TTC549 (cell line): ENCODE measurements around the gene FNBP1.

ENCODE experiments used
- FAIRE-seq: peaks from 2 replicates; lab custom pipeline; 2012; peaks lifted over from hg19 to GRCh38; lab: Jason Lieb, UNC

FNBP1 gene

DNA sequence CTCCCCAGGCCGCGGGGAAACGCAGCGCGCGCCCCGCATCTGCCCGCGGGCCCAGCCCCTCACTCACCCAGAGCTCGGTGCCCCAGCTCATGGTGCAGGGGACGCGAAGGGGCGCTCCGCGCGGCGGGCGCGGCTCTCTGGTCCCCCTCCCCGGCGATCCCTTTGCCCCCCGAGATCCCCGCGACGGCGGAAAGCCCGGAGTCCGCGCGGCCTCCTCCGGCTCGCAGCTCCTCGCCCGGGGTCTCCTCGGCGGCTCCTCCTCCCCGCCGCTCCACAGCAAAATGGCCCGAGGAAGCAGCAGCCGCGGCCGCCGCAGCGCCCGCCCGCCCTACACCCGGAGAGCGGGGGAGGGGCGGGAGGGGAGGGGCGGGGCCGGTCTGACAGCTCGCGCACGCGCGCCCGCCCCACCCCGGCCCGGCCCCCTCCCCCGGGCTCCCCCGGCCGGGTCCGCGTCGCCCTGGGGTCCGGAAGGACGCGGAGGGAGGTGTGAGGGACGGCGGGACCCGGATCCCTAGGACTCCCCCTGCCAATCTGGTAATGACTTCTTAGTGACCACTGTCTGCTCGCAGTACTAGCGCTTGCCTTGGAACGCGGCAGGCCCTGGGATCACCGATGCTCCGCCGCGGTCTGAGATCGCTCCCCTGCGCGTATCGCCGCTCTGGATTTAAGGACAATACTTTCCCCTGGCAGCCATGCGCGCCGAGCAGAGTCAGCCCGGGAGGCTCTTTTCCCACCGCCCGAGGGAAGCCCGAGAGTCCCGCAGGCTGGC is at the start of gene FNBP1:
TSS of gene FNBP1 (minus strand) at position 305 of the 769 bp plus-strand sequence. CDS start at position 91, 214 bp downstream.
- FAIRE-seq: no peak

DNA sequence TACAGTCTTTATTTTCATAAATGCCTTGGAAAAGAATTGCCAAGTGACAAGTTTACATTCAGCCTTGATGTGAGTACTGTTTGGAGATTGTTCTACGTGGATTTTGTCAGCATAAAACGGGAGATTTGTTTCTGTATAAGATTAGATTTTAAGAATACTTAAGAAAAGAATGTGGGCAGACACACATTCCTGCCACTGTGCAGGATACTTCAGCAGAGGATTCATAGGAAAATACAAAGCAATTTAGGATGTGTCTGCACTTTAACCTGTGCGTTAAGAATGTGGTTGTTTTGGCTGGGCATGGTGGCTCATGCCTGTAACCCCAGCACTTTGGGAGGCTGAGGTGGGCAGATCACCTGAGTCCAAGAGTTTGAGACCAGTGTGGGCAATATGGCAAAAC is 47.9 kb upstream of the FNBP1 start:
- no peak for FAIRE-seq

DNA sequence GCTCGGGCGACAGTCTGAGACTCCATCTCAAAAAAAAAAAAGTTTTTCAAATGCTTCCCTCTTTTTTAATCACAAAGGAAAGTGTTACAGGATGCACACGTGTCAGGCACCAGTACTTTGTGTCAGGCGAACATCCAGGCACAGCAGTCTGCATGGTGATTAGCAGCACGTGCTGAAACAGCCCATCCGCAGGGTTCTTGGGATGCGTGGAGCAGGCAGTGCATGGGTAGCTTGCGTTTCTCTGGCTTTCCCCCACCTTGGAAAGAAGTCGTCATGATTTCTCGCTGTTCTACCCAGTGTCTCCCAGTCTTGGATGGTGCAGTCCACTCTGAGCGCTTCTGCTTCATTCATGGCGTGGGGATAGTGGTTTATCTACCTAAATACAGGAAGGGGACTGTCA is 46.2 kb upstream of the FNBP1 start:
- no peak for FAIRE-seq

DNA sequence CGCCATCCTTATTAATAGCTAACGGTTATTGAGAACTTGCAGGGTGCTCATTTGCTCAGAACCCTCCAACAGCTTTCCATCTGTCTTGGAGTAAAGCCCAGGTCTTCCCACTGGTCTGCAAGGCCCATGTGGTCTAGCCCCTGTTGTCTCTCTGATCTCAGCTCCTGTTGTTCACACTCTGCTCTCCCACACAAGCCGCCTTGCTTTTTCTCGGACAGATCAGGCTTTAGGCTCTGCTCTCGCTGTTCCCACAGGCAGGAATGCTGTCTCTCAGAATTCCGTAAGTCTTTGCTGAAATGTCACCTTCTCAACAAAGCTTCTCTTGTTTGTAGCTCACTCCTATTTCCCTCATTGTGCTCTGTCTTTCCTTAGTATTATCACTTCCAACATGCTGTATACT is 45.1 kb upstream of the FNBP1 start:
- FAIRE-seq: no peak

DNA sequence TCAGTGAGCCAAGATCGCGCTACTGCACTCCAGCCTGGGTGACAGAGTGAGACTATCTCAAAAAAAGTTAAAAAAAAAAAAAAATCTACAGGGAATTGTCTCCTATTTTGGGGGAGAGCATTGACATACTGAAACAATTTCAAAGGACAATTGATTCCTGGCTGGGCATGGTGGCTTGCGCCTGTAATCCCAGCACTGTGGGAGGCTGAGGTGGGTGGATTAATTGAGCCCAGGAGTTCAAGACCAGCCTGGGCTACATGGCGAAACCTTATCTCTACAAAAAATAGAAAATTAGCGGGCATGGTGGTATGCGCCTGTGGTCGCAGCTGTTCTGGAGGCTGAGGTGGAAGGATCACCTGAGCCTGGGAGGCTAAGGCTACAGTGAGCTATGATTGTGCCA is 41.3 kb upstream of the FNBP1 start:
- FAIRE-seq: no peak

DNA sequence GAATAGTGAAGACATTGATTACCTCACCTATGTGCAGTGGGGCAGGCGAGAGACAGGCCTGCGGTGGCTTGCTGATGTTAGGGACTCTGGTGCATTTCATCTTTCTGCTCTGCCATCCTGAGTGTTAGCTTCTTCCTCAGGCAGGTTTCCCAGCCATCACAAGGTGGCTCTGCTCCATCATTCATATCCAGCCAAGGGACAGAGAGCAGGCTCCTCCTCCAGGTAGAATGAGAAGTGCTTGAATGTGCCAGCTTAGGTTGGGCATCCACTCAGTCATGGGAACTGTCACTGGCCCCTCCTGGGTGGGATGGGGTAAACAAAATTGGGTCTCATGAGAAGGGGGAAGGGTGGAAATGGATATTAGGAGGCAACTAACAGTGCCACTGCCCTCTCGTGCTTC is 35.6 kb upstream of the FNBP1 start:
- FAIRE-seq: no peak

DNA sequence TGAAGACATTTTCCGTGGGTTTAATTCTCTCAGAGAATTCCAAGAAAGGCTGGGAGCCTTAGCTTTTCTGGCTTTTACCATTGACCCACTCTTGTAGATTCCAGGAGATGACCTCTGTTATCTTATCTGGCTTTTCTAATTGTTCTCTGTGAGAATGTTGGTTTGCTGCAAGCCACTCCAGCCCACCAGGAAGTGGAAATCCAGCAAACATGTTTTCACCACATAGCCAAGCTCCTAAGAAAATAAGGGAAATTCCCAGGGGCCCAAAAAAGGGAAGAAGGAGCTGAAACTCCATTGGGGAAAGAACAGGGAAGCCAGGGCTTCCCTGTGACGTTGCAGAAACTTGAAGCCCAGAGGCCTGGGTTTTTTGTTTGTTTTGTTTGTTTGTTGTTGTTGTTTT is 30.4 kb upstream of the FNBP1 start:
- FAIRE-seq: no peak

DNA sequence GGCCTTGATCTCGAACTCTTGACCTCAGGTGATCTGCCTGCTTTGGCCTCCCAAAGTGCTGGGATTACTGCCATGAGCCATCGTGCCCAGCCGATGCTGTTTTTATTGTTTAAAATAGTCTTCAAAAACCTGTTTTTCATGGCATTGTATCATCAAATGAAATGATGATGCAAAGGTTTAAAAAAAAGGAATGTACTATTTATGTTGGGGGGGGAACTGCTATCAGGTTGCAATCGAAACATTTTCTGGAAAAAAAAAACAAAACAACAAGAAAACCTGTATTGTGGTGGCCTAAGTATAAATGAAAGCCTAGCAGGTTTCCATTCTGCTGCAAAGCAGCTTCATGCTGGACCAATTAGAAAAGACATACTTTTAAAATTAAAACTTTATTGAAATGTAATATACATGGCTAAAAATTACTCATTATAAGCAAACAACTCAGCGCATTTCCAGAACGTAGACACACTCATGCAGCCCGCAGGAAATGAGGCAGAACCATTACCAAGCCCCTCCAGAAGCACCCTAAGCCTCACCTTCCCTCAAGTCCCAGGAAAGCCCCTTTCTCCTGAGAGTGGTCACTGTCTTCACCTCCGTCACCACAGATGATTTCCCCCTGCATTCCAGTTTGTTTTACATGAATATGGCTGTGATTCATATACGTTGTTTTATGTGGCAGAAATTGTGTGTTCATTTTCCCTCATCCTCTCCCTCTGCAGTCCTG is 29.7 kb upstream of the FNBP1 start:
- no peak for FAIRE-seq

DNA sequence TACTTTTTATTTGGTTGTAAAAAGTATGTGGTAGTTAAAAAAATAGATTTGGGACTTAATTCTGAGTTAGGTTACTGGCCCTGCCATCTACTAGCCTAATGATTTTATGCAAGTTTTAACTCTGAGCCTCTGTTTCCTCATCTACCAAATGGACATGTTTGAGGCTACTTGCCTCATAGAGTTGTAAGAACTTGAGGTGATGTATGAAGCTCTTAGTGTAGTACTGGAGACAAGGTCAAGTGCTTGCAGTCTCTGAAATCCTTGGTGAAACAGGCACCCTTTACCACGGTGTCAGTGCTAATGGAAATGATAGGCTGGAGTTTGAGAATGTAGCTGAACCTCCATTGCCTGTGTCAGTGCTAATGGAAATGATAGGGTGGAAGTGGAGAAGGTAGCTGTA is 26.1 kb upstream of the FNBP1 start:
- no peak for FAIRE-seq

DNA sequence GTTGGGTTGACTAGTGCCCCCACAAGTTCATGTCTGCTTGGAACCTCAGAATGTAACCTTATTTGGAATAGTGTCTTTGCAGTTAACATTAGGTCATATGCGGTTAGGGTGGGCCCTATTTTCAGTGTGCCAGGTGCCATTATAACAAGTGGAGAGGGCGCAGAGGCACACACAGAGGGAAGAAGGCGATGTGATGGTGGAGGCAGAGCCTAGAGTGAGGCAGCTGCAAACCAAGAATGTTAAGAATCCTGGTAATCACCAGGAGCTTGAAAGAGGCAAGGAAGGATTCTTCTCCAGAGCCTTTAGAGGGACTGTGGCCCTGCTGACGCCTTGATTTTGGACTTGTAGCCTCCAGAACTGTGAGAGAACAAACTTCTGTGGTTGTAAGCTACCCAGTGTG is 21.6 kb upstream of the FNBP1 start:
- FAIRE-seq: no peak

DNA sequence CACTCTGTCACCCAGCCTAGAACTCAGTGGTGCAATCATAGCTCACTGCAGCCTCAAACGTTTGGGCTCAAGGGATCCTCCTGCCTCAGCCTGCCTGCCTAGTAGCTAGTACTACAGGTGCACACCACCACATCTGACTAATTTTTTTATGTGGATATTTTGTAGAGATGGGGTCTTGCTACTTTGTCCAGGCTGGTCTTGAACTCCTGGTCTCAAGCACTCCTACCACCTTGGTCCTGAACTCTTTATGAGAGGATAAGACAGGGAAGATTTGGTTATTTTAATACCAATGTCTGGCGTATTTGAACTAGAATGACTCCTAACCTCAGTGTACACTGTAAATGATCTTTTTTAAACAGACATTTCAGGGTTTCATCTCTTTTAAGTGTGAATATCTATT is 19.8 kb upstream of the FNBP1 start:
- no peak for FAIRE-seq

DNA sequence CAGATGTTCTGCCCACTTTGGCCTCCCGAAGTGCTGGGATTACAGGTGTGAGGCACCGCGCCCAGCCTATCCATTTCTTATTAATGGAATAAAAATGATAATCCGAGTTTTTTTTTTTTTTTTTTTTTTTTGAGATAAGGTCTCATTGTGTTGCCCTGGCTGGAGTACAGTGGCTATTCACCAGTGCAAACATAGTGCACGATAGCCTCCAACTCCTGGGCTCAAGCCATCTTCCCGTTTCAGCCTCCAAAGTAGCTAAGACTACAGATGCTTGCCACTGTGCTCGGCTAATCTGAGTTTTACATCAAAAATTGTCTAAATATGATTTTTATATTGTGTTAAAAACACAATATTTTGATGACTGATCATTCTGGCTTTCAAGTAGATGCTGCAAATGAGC is 17.3 kb upstream of the FNBP1 start:
- FAIRE-seq: no peak

DNA sequence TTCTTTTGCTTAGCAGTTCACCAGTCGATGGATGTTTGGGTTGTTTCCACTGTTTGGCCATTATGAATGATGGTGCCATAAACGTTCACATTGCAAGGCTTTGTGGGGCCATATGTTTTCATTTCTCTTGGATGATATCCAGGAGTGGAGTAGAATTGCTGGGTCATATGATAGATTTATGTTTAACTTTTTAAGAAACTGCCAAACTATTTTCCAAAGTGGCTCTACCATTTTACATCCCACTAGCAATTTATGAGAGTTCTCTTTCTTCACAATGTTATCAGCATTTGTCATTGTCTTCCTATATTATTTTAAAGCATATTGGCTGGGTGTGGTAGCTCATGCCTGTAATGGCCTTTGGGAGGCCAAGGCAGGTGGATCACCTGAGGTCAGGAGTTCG is 15.9 kb upstream of the FNBP1 start:
- FAIRE-seq: no peak

DNA sequence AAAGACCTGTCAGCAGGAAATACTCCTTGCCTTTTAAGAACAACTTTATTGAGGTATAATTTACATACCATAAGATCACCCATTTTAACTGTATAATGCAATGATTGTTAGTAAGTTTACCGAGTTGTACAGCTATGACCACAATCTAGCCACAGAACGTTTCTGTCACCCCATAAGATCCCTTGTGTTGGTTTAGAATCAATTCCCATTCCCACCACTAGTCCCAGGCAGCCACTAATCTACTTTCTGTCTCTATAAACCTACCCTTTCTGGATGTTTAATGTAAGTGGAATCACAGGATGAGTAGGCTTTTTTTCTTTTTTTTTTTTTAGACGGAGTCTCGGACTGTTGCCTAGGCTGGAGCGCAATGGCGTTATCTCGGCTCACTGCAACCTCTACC is 15.2 kb upstream of the FNBP1 start:
- FAIRE-seq: no peak

DNA sequence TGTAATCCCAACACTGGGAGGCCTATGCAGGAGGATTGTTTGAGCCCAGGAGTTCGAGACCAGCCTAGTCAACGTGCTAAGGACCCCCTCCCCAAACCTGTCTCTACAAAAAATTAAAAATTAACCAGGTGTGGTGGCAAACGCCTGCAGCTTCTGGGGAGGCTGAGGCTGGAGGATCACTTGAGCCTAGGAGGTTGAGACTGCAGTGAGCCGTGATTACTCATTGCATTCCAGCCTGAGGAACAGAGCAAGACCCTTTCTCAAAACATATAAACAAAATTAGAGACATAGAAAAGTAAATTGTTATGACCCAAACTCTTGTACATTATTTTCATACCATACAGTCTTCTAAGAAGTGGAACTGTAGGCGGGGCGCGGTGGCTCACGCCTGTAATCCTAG is 11.8 kb upstream of the FNBP1 start:
- FAIRE-seq: no peak

DNA sequence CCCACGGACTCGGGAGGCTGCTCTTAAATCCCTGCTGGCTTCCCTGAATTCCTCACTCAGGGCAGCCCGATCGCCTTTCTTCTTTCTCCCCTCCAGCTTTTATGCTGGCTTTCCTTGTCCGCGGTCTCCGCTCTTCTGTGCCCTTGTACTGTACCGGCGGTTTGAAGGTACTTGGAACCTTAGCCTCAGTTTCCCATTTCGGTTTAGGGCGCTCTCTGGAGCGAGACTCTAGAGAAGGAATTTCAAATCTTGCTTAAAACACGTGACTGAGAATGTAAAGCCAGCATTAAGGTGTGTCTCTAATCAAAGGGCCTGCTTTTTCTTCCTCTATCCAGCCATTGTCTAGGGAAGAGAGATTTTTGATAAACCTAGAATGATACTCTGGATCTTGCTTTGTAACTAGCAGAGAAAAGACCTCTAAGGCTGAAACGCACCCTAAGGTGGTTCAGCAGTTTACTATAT is 11.4 kb upstream of the FNBP1 start:
- FAIRE-seq: no peak

DNA sequence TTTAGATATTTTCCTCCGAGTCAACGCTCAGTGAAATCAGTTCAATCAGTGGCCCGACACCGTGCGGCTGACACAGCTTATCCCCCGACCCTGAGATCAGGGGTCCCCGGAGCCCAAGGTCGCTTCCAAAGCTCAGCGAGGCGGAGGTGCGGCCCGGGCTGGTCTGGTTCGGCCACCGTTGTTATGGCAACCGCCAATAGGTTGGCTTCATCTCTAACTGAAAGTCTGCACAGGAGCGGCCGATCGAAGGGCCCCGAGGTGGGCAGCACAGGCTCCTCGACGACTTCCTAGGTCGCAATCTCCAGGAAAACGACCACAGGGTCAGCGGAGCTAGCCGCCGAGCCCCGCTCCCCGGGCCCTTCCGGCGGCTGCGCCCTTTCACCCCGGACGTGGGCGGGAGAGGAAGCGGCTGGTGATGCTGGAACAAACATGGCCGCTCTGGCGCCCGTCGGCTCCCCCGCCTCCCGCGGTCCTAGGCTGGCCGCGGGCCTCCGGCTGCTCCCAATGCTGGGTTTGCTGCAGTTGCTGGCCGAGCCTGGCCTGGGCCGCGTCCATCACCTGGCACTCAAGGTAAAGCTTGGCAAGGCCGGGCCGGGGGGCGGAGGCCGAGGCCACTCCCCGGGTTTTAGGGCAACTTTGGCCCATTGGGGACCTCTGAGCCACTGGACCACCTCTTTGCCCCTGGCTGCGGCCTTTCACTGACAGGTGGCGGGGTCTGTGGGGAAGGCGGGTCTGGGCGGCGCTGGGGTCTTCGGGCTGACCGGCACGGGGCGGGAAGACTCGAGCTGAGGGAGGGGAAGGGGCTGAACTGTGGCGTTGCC is 10.7 kb upstream of the FNBP1 start, which contains the start of gene GPR107:
TSS of gene GPR107 (plus strand) at position 403 of the 821 bp plus-strand sequence. CDS start at position 430, 27 bp downstream.
- no peak for FAIRE-seq

DNA sequence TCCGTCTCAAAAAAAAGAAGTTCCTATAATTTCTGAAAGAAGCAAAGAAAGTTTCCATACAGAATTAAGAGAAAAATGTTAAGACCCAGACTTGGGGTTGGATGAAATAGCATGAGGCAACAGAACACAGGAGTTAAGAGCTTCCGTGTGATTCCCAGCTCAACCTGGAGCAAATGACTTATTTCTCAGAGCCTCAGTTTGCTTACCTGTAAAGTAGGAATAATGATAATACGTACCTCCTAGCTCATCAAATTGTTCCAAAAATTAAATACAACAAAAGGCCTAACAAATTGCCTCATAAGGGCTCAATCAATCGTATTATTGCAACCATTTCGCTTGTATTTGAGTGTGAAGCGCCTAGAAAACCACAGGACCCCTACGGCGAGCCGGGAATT is 10.1 kb upstream of the FNBP1 start:
- FAIRE-seq: no peak

DNA sequence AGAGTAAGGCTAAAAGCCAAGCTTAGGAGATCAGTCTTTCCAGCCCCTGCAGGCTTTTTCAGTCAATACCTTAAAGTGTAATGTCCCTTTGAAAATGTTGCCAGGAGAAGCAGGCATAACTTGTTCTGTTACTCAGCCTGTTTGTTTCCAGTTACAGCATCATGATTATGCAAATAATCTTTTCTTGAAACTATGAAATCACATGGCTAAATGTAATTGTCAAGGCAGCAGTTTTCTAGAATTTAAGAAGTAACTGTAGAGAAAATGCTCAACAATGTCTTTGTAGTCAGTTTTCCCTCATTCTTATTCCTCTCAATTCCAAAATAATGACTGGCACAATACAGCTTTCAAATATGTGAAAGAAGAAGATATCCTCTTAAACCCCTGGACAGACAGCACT is 8.9 kb upstream of the FNBP1 start:
- FAIRE-seq: no peak

DNA sequence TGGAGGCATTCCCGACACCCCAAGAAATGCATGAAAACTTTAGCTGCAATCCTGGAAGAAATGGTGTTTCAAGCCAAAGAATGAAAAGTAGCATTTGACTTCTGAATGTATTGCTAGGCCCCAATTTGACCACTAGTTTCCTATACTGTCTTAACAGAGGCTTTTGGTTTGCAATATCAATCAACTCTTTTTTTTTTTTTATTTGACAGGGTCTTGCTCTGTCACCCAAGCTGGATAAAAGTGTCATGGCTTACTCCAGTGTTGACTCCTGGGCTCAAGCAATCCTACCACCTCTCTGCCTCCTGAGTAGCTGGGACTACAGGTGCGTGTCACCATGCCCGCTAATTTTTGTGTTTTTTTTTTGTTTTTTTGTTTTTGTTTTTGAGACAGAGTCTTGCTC is 7.5 kb upstream of the FNBP1 start:
- FAIRE-seq: no peak

DNA sequence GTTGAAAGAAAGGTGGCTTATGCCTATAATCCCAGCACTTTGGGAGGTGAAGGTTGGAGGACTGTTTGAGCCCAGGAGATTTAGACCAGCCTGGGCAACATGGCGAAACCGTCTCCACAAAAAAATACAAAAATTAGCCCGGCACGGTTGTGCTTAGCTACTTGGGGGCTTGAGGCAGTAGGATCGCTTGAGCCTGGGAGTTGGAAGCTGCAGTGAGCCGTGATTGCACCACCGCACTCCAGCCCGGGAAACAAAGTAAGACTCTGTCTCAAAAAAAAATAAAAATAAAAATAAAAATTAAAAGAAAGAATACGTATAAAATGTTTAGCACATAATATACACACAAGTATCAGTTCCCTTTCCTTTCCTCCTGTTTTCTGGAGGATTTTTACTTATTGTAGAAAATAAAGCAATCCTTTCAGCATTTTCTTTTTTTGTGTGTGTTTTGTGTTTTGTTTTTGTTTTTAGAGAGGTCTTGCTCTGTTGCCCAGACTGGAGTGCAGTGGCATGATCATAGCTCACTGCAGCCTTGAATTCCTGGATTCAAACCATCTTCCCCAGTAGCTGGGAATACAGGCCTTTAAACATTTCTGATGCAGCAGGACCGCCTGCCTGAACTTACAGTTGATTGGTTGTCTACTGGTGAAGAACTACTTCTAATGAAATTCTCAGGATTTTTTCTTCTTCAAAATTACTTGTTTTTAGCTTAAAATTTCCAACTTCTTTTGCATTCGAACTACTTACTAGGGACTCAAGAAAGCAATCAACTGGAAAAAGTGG is 6.6 kb upstream of the FNBP1 start:
- FAIRE-seq: no peak
